GM18517 (cell line): ENCODE data around the gene FOXRED2.
A peak's percentile ranks its signal among the peaks of the same experiment; 100 is the strongest.
"Not testable (repeated sequence)": the region's sequence is repeated elsewhere in the genome, so short reads cannot be mapped to it uniquely, and the experiment has no call there.

Experiments
- ATAC-seq: cut with Tn5 transposase; IDR thresholded peaks from one replicate; pipeline ENCODE4 v1.9.1; 2021; ENCODE audit warnings: mild to moderate bottlenecking, moderate library complexity; ENCODE audit not compliant: unreplicated experiment

Gene FOXRED2

GRCh38 chr22:36519906-36520305 lies 13.1 kb upstream of the FOXRED2 start:
- ATAC-seq: not testable (repeated sequence)

DNA sequence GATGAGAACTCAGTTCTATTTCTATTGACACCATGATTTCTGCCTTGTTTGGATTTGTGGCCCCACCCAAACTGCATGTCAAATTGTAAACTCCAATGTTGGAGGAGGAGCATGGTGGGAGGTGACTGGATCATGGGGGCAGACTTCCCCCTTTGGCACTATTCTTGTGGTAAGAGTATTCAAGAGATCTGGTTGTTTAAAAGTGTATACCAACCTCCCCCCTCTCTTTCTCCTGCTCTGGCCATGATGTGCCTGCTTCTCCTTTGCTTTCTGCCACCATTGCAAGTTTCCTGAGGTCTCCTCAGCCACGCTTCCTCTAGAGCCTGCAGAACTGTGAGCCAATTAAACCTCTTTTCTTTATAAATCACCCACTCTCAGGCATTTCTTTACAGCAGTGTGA lies 7.9 kb upstream of the FOXRED2 start:
- no peak for ATAC-seq

DNA sequence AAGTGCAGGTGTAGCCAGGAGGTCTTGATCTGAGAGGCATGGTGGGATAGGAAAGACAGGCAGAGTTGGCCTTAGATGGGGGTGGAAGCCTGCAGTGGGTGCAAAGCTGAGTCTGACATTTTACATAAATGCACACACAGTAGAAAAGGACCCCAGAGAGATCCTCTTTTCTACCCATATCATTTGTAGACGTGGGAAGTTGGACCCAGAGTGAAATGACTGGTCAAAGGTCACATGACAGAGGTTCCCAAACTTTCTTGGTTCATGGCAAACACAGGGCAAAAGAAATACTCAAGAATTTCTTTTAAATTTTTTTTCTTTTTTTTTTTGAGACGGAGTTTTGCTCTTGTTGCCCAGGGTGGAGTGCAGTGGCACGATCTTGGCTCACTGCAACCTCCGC lies 6.2 kb upstream of the FOXRED2 start:
- no peak for ATAC-seq

- no peak for ATAC-seq
Measured at GRCh38 chr22:36512333-36512732, 5.5 kb upstream of the FOXRED2 start.

- no peak for ATAC-seq
Measured at GRCh38 chr22:36510966-36511881, 4.4 kb upstream of the FOXRED2 start.

GRCh38 chr22:36510384-36510783 lies 3.5 kb upstream of the FOXRED2 start:
- no peak for ATAC-seq

GRCh38 chr22:36507518-36508010 lies 724 bp upstream of the FOXRED2 start:
- no peak for ATAC-seq

DNA sequence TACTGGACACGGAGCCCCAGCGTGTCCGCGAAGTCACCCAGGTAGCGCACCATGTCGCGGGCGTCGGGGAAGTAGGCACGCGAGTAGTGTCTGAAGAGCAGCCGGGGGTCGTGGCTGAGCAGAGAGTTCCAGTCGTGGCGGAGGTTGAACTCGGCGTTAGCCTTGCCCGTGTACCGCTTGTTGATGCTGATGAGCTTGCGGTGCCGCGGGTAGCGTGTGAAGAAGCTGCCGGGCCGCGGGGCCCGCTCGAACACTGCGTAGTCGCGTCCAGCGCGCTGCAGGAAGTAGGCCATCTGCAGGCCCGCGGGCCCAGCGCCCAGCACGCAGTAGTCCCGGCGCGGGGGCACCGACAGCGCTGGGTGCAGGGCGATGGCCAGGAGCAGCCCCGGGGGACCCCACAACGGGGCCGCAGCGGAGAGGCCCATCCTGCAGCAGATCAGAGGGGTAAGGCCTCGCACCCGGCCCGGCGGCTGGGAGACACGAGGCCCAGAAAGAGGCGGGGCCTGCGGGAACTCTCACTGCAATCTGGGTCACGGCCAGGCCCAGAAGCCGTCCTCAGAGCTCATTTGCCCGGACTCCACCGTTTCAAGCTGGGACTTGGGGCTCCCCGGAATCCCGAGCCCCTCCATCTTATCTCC lies 723 bp downstream of the FOXRED2 start:
- no peak for ATAC-seq

DNA sequence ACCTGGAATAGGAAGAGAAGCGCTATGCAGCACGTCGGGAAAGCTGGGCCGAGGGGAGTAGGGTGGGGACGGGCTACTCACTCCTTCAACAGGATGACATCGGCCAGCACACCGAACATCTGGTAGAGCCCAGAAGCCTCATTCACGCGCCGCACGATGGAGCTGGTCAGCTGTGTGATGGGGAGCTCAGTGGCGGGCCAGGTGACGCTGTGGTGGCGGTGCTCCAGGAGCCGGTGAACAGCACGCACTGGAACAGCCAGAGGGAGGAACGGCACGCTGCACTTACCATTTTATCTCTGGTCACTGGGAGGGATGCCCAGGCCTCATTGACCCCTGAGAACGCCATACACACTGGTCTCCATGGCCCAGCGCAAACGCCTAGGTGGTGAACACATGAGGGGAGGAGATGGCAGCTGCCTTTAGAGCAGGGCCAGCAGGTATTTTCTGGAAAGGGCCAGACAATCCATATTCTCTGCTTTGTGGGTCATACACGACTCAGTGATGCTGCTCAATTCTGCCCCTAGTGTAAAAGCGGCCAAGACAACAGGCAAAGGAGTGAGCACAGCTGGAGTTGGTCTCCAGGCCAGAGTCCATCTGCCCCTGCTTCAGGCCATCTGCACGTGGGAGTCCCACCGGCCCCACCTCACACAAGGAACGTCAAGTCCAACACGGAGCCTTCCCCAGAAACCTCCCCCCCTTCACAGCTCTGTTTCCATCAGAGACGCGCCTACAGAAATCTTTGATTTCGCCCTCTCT lies 8.8 kb downstream of the FOXRED2 start:
- no peak for ATAC-seq

DNA sequence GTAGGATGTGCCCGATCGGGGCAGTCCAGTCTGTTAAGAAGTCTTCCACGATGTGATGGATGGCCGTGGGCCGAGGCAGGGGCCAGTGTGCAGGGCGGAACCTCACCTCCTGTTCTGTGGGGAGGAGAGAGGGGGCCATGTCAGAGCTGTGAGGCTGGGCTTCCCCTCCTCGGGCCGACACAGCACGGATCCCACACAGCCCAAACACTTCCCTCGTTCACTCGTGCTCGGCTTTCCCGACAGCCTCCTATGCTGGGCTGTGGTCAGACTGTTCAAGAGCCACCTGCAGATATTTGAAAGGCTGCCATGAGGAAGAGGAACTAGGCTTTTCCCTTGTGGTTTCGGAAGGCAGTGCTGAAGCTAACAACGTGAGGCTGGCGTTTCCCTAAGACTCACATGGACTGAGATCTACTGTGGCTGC lies 13.1 kb downstream of the FOXRED2 start:
- peak; percentile 52 for ATAC-seq

DNA sequence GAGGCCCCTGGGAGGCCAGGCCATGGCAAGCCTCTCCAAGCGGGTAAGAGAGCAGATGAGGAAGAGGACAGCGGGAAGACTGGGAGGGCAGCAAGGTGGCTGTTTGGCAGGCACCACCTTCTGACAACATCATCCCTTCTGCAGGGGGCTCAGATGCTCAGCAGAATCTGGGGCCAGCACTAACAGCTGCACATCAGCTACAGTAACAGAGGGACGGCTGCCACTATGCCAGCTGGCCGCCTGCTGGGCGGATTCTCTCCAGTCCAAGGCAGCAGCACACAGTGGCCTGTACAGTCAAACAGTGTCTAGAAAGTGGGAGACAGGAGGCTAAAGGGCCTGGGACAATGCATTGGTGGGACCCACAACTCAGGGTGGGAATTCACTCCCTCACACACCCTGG lies 14.7 kb downstream of the FOXRED2 start:
- ATAC-seq: no peak

DNA sequence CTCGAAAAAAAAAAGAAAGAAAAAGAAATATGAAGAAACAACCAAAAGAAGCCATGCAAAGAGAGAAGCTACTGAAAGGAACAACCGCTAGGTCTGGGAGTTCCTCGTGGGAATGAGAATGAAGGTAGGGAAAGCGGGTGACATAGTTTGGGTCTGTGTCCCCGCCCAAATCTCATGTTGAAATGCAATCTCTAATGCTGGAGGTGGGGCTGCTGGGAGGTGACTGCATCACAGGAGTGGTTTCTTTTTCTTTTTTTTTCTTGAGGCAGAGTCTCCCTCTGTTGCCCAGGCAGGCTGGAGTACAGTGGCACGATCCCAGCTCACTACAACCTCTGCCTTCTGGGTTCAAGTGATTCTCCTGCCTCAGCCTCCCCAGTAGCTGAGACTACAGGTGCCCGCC lies 15.7 kb downstream of the FOXRED2 start:
- ATAC-seq: no peak

DNA sequence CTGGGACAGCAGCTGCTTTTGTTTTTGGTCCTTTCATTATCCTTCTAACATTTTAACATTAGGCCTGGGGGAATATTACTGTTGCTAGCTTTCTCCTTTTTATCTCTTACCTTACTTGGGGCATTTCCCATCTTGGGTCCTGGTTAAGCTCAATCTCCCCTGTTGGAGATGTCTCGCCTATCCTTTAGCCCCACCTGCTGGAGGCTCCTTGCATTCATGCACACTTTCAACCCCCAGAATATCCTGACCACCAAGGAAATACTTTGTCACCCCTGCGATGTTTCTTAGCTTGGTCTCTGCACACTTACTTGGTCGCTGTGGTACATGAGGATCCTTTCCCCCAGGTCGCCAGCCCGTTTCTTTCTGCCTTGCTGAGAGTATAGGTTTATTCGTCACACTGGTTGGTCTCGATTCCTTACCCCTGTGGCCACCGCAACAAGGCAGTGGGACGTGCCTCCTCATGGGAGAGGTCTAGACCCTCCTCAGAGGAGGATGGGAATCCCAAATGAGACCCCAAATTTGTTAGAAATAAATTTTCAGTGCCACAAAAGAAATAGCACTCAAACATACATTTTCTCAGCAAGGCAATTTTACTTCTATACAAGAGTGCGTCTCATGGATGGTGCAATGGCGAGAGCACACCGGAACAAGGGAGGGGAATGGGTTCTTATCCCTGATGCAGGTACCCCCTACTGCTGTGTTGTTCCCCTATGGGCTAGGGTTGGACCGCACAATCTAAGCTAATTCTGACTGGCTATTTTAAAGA lies 20.0 kb downstream of the FOXRED2 start:
- no peak for ATAC-seq

- ATAC-seq: peak; percentile 80
Measured at GRCh38 chr22:36481393-36482168, 25.3 kb downstream of the FOXRED2 start, which contains the start of gene TXN2. Gene TXN2, minus strand, starts transcription at chr22:36481640. Its CDS starts 803 bp downstream, at chr22:36480837.

DNA sequence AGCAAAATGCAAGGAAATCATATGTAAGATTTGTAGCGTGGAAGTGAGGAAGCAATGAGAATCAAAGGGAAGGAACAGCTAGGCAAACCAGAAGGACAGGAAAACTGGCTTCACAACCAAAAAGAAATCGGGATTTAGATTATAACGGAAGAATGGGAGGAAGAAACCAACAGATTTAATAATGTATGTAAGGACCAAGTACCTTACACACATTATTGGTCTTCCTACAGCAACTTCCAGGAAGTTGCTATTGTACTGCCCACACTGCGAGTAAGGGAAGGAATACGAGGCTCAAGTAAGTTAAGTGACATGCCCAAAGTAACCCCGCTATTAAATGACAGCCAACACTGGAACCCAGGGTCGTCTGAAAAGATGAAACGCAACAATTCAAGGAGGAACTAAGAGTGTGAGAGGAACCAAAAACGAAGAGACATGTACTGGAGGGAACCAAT lies 25.9 kb downstream of the FOXRED2 start:
- no peak for ATAC-seq

DNA sequence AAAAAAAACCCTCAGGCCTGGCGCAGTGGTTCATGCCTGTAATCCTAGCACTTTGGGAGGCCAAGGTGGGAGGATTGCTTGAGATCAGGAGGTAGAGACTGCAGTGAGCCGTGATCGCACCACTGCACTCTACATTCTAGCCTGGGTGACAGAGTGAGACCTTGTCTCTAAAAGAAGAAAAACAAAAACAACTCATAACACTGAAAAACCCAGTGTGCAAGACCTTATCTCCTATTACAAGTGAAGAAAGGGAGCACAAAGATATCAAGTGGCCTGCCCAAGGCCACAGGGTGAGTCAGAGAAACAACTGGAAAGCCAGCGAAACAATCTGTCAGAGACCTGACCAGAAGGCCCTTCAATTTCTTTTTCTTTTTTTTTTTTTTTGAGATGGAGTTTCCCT lies 27.9 kb downstream of the FOXRED2 start:
- no peak for ATAC-seq

- ATAC-seq: no peak
Measured at GRCh38 chr22:36475341-36475740, 31.5 kb downstream of the FOXRED2 start.

- no peak for ATAC-seq
Measured at GRCh38 chr22:36472689-36473088, 34.2 kb downstream of the FOXRED2 start.

DNA sequence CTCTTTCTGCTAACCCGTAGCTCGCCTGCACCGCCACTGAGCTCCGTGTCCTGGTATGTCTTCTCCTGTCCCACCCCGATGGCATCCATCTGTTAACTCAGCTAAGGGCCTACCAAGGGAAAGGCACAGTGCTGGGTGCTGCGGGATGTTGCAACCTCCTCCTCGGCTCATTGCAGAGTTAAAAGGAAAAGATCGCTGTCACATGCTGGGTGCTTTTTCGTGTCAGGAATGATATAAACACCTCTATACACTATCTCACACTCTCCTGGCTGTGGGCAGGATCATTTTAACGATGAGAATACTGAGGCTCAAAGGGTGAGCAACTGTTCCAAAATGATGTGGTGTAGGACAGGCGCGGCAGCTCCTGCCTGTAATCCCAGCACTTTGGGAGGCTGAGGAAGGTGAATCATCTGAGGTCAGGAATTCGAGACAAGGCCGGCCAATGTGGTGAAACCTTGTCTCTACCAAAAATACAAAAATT lies 35.5 kb downstream of the FOXRED2 start:
- no peak for ATAC-seq

- ATAC-seq: no peak
Measured at GRCh38 chr22:36470994-36471331, 35.9 kb downstream of the FOXRED2 start.
